Progenitor cell of endocrine pancreas (in vitro differentiated cells): Measurements from ENCODE around the gene SRGAP2B. TPM values are rescaled to one million over a fixed set of nuclear protein-coding genes. Genes with fewer than 3 reads are reported as not detected.
"Not testable (repeated sequence)": the region's sequence is repeated elsewhere in the genome, so short reads cannot be mapped to it uniquely, and the experiment has no call there.

Experiments used
- DNase-seq: peaks from one replicate; pipeline ENCODE4 v3.0.0; 2021; ENCODE audit warnings: low spot score; ENCODE audit not compliant: unreplicated experiment
- H3K27ac Mint-ChIP-seq: 2 replicates; pipeline ENCODE4 v1.8.0; 2021; ENCODE audit warnings: mild to moderate bottlenecking, moderate library complexity, mixed read lengths
- H3K27me3 Mint-ChIP-seq: 2 replicates; pipeline ENCODE4 v1.8.0; 2021; ENCODE audit warnings: mixed read lengths
- H3K36me3 Mint-ChIP-seq: 2 replicates; pipeline ENCODE4 v1.8.0; 2022; ENCODE audit warnings: mixed read lengths; ENCODE audit not compliant: insufficient read depth
- H3K4me1 Mint-ChIP-seq: 2 replicates; pipeline ENCODE4 v1.8.0; 2021; ENCODE audit warnings: low read depth, mixed read lengths
- H3K4me3 Mint-ChIP-seq: 2 replicates; pipeline ENCODE4 v1.8.0; 2021; ENCODE audit warnings: low read depth, mild to moderate bottlenecking, moderate library complexity, mixed read lengths
- H3K9me3 Mint-ChIP-seq: 2 replicates; pipeline ENCODE4 v1.8.0; 2021; ENCODE audit warnings: low read depth, mixed read lengths
- total RNA-seq: library from RNA; stranded (reverse); gene quantifications from 2 replicates; pipeline ENCODE4 v1.2.1, GENCODE V29; 2021

The SRGAP2B gene
- total RNA-seq, 1 donor from 2014 or later = 16.2 TPM

GRCh38 chr1:145115587-145116493 is 20.7 kb upstream of the SRGAP2B start:
- not testable (repeated sequence) for H3K4me1 Mint-ChIP-seq, H3K27ac Mint-ChIP-seq, H3K4me3 Mint-ChIP-seq, H3K36me3 Mint-ChIP-seq, DNase-seq, H3K27me3 Mint-ChIP-seq, H3K9me3 Mint-ChIP-seq

DNA sequence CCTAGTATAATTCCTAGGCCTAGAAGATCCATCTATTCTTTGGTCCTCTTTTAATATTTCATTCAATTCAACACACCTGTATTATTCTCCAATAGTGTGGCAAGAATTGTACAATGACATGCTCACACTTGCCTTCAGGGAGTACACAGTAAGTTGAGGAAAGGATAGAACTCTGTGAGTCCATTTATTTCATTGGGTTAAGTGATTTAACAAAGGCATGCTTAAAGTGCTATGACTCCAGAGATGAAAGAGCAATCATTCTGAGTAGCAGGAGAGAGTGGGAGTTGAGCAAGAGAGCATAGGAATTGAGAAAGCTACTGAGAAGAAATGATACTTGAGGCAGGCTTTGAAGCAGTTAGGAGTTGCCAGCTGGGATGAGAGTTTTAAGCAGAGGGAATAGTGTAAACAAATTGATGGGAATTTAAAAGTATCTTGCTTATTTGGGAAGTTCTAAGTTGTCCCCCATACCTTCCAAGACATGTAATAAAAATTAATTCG is 19.5 kb upstream of the SRGAP2B start:
- not testable (repeated sequence) for H3K27ac Mint-ChIP-seq, H3K27me3 Mint-ChIP-seq, H3K4me3 Mint-ChIP-seq, H3K36me3 Mint-ChIP-seq, H3K9me3 Mint-ChIP-seq, DNase-seq, H3K4me1 Mint-ChIP-seq

- not testable (repeated sequence) for H3K27me3 Mint-ChIP-seq, H3K4me1 Mint-ChIP-seq, DNase-seq, H3K27ac Mint-ChIP-seq, H3K9me3 Mint-ChIP-seq, H3K4me3 Mint-ChIP-seq, H3K36me3 Mint-ChIP-seq
Observed at GRCh38 chr1:145112703-145113102, 17.6 kb upstream of the SRGAP2B start.

- H3K27me3 Mint-ChIP-seq, H3K9me3 Mint-ChIP-seq, H3K4me3 Mint-ChIP-seq, H3K36me3 Mint-ChIP-seq, H3K4me1 Mint-ChIP-seq, DNase-seq, H3K27ac Mint-ChIP-seq: not testable (repeated sequence)
Observed at GRCh38 chr1:145111674-145112073, 16.5 kb upstream of the SRGAP2B start.

GRCh38 chr1:145103294-145103693 is 8.2 kb upstream of the SRGAP2B start:
- H3K4me3 Mint-ChIP-seq, H3K27ac Mint-ChIP-seq, H3K4me1 Mint-ChIP-seq, DNase-seq, H3K9me3 Mint-ChIP-seq, H3K27me3 Mint-ChIP-seq, H3K36me3 Mint-ChIP-seq: not testable (repeated sequence)

- not testable (repeated sequence) for H3K27ac Mint-ChIP-seq, H3K4me3 Mint-ChIP-seq, H3K36me3 Mint-ChIP-seq, H3K4me1 Mint-ChIP-seq, DNase-seq, H3K9me3 Mint-ChIP-seq, H3K27me3 Mint-ChIP-seq
Observed at GRCh38 chr1:145101725-145102124, 6.6 kb upstream of the SRGAP2B start.

- peak overlapping the region; percentile 51 for H3K4me3 Mint-ChIP-seq
- H3K27me3 Mint-ChIP-seq, H3K4me1 Mint-ChIP-seq, H3K9me3 Mint-ChIP-seq, DNase-seq, H3K27ac Mint-ChIP-seq, H3K36me3 Mint-ChIP-seq: not testable (repeated sequence)
Observed at GRCh38 chr1:145094655-145095211, 395 bp downstream of the SRGAP2B start.

GRCh38 chr1:145093517-145094149 is 1.5 kb downstream of the SRGAP2B start:
- H3K27ac Mint-ChIP-seq, H3K27me3 Mint-ChIP-seq, H3K4me1 Mint-ChIP-seq, H3K9me3 Mint-ChIP-seq, H3K36me3 Mint-ChIP-seq: not testable (repeated sequence)
- DNase-seq = peak; percentile 14
- H3K4me3 Mint-ChIP-seq = peak overlapping the region; percentile 78

DNA sequence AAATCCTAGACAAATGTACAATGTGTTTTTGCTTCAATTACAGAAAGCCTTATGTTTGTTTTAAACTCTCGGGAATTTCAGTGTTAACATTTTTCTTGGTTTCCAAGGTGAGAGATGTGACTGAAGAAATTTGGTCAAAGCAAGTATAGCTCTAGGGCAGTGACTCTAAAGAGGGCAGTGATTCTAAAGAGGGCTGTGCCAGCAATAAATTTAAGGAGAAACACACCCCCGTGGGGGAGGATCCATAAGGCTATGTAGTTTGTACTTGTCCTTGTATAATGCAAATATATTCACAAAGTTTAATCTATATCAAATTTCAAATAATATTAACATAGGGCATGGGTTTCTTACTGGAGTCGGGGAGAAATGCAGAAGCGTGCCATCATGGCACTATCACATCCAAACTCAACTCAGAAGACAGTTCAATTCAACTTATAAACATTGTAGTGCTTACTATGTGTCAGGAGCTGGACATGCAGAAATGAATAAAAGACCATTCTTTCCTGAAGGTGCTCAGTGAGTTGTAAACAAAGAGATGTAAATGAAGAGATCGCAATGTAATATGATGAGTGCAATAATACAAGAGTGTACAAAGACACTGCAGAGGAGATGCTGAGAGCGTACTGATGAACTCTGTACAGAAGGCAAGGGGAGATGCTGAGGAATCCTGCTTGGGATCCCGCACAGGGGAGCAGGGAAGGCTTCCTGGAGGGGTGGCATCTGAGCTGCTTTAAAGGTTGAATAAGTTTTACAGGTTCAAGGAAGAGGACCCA is 12.5 kb downstream of the SRGAP2B start:
- H3K4me1 Mint-ChIP-seq, DNase-seq, H3K9me3 Mint-ChIP-seq, H3K36me3 Mint-ChIP-seq, H3K27me3 Mint-ChIP-seq, H3K27ac Mint-ChIP-seq, H3K4me3 Mint-ChIP-seq: not testable (repeated sequence)

DNA sequence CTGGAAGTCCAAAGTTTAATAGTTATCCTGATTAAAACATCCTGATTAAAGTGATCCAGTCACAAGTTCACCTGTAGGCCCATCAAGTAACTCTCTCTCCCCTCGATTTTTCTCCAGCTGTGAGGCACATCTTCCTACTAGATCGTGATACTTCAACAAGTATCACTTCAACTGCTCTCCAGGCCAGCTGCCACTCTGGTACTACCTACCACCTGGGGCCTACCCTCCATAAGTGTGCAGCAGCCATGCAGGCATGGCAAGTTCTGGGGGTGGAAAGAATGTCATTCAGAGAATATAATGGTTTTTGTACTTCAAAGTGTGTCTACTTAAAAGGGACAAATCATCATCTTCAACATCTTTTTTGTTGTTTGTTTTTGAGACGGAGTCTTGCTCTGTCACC is 14.9 kb downstream of the SRGAP2B start:
- H3K27ac Mint-ChIP-seq, H3K36me3 Mint-ChIP-seq, H3K4me1 Mint-ChIP-seq, H3K4me3 Mint-ChIP-seq, H3K9me3 Mint-ChIP-seq, H3K27me3 Mint-ChIP-seq, DNase-seq: not testable (repeated sequence)

GRCh38 chr1:145079737-145080136 is 15.4 kb downstream of the SRGAP2B start:
- not testable (repeated sequence) for H3K27me3 Mint-ChIP-seq, H3K4me3 Mint-ChIP-seq, H3K36me3 Mint-ChIP-seq, H3K27ac Mint-ChIP-seq, H3K9me3 Mint-ChIP-seq, DNase-seq, H3K4me1 Mint-ChIP-seq

- not testable (repeated sequence) for H3K36me3 Mint-ChIP-seq, H3K4me1 Mint-ChIP-seq, DNase-seq, H3K27ac Mint-ChIP-seq, H3K4me3 Mint-ChIP-seq, H3K27me3 Mint-ChIP-seq, H3K9me3 Mint-ChIP-seq
Observed at GRCh38 chr1:145078787-145079370, 16.2 kb downstream of the SRGAP2B start.
